ENCODE results near the gene SHISA7. TPM values are rescaled to one million over a fixed set of nuclear protein-coding genes. Genes with fewer than 3 reads are reported as not detected.

The SHISA7 gene
- total and polyA plus RNA-seq, 7 donors, result 0.01 TPM; not detected in 6

DNA sequence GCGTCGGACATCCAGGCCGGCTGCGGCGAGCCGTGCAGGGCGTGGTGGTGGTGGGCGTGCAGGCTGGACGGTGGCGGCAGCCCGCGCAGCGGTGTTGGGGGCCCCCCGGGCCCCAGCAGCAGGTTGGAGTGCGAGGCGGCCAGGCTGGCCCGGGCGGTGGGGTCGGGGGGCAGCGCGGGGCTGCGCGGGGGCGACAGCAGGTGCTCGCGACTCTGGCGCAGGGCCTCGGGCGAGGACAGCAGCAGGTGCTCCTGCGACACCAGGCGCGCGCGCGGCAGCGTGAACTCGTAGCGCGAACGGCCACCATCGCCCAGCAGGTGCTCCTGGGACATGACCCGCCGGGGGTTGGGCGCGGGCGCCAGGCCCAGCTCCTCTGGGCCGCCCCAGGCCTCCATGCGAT is 9.8 kb downstream of the SHISA7 start:
- Histone ChIP-seq H3K4me1 (no peaks in the 10 kb centered on the region), H3K36me3 (ENCODE audit: insufficient read depth in 1 of 2, low read depth in 1 of 2) (no peaks in the 10 kb centered on the region), H3K27me3 (ENCODE audit: insufficient read depth in 3 of 3, low read length in 2 of 3) (peaks cover 0 to 74% (median 31%) of the 10 kb centered on the region in 3 donors), H3K4me3 (no peak overlapping the region), H3K27ac (no peak overlapping the region), H3K9me3 (no peaks in the 10 kb centered on the region)
- DNase-seq (peak in 1 of 2 donors; percentile 48), ATAC-seq (no peak)
- TF ChIP-seq, protein P1, sequence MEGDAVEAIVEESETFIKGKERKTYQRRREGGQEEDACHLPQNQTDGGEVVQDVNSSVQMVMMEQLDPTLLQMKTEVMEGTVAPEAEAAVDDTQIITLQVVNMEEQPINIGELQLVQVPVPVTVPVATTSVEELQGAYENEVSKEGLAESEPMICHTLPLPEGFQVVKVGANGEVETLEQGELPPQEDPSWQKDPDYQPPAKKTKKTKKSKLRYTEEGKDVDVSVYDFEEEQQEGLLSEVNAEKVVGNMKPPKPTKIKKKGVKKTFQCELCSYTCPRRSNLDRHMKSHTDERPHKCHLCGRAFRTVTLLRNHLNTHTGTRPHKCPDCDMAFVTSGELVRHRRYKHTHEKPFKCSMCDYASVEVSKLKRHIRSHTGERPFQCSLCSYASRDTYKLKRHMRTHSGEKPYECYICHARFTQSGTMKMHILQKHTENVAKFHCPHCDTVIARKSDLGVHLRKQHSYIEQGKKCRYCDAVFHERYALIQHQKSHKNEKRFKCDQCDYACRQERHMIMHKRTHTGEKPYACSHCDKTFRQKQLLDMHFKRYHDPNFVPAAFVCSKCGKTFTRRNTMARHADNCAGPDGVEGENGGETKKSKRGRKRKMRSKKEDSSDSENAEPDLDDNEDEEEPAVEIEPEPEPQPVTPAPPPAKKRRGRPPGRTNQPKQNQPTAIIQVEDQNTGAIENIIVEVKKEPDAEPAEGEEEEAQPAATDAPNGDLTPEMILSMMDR (IDR thresholded peaks at IDR 0.05), result no peak
- WGBS, 3 donors, result 3 to 6% (median 5%) methylated on average over 32 to 48 of the region's 48 CpGs
- intact Hi-C loops (cut with DNase I), result no loop called here

GRCh38 chr19:55432241-55432959 is 10.7 kb downstream of the SHISA7 start:
- intact Hi-C loops (cut with DNase I), result no loop called here
- no peak overlapping the region for H3K4me3 ChIP-seq
- DNase-seq, result peak in 1 of 2 donors; percentile 8
- H3K4me1 ChIP-seq, result no peaks in the 10 kb centered on the region
- H3K27ac ChIP-seq, result no peak overlapping the region
- 81 to 82% (median 81%) methylated on average over 14 of the region's 14 CpGs for WGBS, 3 donors
- TF ChIP-seq, protein P1 (IDR thresholded peaks at IDR 0.05), result no peak
- ATAC-seq, result no peak
- no peaks in the 10 kb centered on the region for H3K36me3 ChIP-seq (ENCODE audit: insufficient read depth in 1 of 2, low read depth in 1 of 2)
- H3K9me3 ChIP-seq, result no peaks in the 10 kb centered on the region
- H3K27me3 ChIP-seq (ENCODE audit: insufficient read depth in 3 of 3, low read length in 2 of 3), result peaks cover 0 to 70% (median 35%) of the 10 kb centered on the region in 3 donors

DNA sequence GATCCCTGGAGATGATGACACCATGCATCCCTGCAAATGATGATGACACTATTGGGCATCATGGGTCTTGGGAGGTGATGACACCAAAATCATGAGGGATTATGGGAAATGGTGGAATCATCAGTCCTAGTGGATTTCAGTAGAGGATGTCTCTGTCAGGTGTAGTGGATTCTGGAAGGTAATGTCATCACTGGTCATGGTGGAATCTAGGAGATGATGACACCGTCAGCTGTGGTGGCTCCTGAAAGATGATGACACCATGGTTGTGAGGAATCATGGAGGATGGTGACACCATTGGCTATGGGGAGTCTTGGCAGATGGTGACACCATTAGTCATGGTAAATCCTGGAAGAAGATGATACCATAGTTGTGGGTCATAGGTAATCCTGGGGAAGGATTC is 11.9 kb downstream of the SHISA7 start:
- Histone ChIP-seq H3K9me3 (no peaks in the 10 kb centered on the region), H3K4me1 (no peaks in the 10 kb centered on the region), H3K27me3 (ENCODE audit: insufficient read depth in 3 of 3, low read length in 2 of 3) (peaks cover 0 to 59% (median 32%) of the 10 kb centered on the region in 3 donors), H3K4me3 (no peak overlapping the region), H3K27ac (no peak overlapping the region), H3K36me3 (ENCODE audit: insufficient read depth in 1 of 2, low read depth in 1 of 2) (no peaks in the 10 kb centered on the region)
- ATAC-seq (no peak), DNase-seq (no peak)
- intact Hi-C loops (cut with DNase I), result no loop called here
- WGBS, 3 donors, result 83 to 100% (median 96%) methylated on average over 1 of the region's 1 CpG
- TF ChIP-seq, protein P1 (IDR thresholded peaks at IDR 0.05), result no peak

GRCh38 chr19:55426042-55426441 is 17.1 kb downstream of the SHISA7 start:
- intact Hi-C loops (cut with DNase I), result no loop called here
- no peaks in the 10 kb centered on the region for H3K4me1 ChIP-seq
- no peaks in the 10 kb centered on the region for H3K9me3 ChIP-seq
- no peaks in the 10 kb centered on the region for H3K36me3 ChIP-seq (ENCODE audit: insufficient read depth in 1 of 2, low read depth in 1 of 2)
- ATAC-seq (no peak), DNase-seq (no peak)
- H3K27ac ChIP-seq, result no peak overlapping the region
- H3K4me3 ChIP-seq, result no peak overlapping the region
- WGBS, 3 donors, result 26 to 38% (median 29%) methylated on average over 2 of the region's 2 CpGs
- TF ChIP-seq, protein P1 (IDR thresholded peaks at IDR 0.05), result no peak
- H3K27me3 ChIP-seq (ENCODE audit: insufficient read depth in 3 of 3, low read length in 2 of 3), result peaks cover 0 to 57% (median 9%) of the 10 kb centered on the region in 3 donors

Data from psoas muscle (tissue), 8 donors.